Embryonic facial prominence (tissue), 1 donor: ENCODE data around the gene COL19A1.
"Not testable (repeated sequence)": the region's sequence is repeated elsewhere in the genome, so short reads cannot be mapped to it uniquely, and the experiment has no call there.

Experiments used
- DNase-seq: peaks from one replicate; pipeline ENCODE4 v3.0.0-alpha.2; 2016; ENCODE audit errors: extremely low spot score

COL19A1 gene

GRCh38 chr6:69965974-69966373 lies 99.6 kb downstream of the COL19A1 start:
- DNase-seq: not testable (repeated sequence)

- DNase-seq: no peak
These were observed 106.8 kb downstream of the COL19A1 start for GRCh38 chr6:69973138-69973537.

GRCh38 chr6:69973763-69974162 lies 107.4 kb downstream of the COL19A1 start:
- DNase-seq: no peak

GRCh38 chr6:69974193-69974592 lies 107.8 kb downstream of the COL19A1 start:
- DNase-seq: no peak

- no peak for DNase-seq
These were observed 110.3 kb downstream of the COL19A1 start for GRCh38 chr6:69976591-69977090.

GRCh38 chr6:69980624-69981023 lies 114.3 kb downstream of the COL19A1 start:
- DNase-seq: no peak

GRCh38 chr6:69984506-69984905 lies 118.2 kb downstream of the COL19A1 start:
- DNase-seq: no peak

GRCh38 chr6:69985180-69985579 lies 118.8 kb downstream of the COL19A1 start:
- DNase-seq: no peak

- no peak for DNase-seq
These were observed 121.2 kb downstream of the COL19A1 start for GRCh38 chr6:69987550-69987949.

GRCh38 chr6:69988458-69989126 lies 122.2 kb downstream of the COL19A1 start:
- DNase-seq: no peak

- no peak for DNase-seq
These were observed 127.9 kb downstream of the COL19A1 start for GRCh38 chr6:69994251-69994650.

GRCh38 chr6:70008189-70008588 lies 141.8 kb downstream of the COL19A1 start:
- DNase-seq: no peak

GRCh38 chr6:70010339-70010738 lies 144.0 kb downstream of the COL19A1 start:
- not testable (repeated sequence) for DNase-seq

GRCh38 chr6:70023201-70023600 lies 156.8 kb downstream of the COL19A1 start:
- DNase-seq: not testable (repeated sequence)

- DNase-seq: no peak
These were observed 161.9 kb downstream of the COL19A1 start for GRCh38 chr6:70028246-70028645.

- no peak for DNase-seq
These were observed 162.6 kb downstream of the COL19A1 start for GRCh38 chr6:70028926-70029325.

- DNase-seq: no peak
These were observed 167.4 kb downstream of the COL19A1 start for GRCh38 chr6:70033781-70034180.

- no peak for DNase-seq
These were observed 171.1 kb downstream of the COL19A1 start for GRCh38 chr6:70037445-70037844.

GRCh38 chr6:70040766-70041165 lies 174.4 kb downstream of the COL19A1 start:
- no peak for DNase-seq

- DNase-seq: no peak
These were observed 175.1 kb downstream of the COL19A1 start for GRCh38 chr6:70041411-70041810.

- DNase-seq: no peak
These were observed 179.1 kb downstream of the COL19A1 start for GRCh38 chr6:70045413-70045812.

GRCh38 chr6:70051197-70052124 lies 185.1 kb downstream of the COL19A1 start:
- no peak for DNase-seq
